Tibial artery (tissue), 4 donors: ENCODE data around the gene GCGR.
"Not testable (repeated sequence)": the region's sequence is repeated elsewhere in the genome, so short reads cannot be mapped to it uniquely, and the experiment has no call there.

Source experiments
- DNase-seq, 2 donors: peaks; one replicate each; pipeline ENCODE4 v3.0.0-alpha.2; 2019
- H3K27ac ChIP-seq, 2 donors: fragments of 200-600 bp; sonication (generic) in 1 of 2; 1 replicate in 1 of 2; 2 replicates in 1 of 2; pipeline ENCODE4 v1.5.1; 2018 to 2019; ENCODE audit warnings: mild to moderate bottlenecking in 1 of 2
- H3K27me3 ChIP-seq, 2 donors: fragments of 200-600 bp; sonication (generic) in 1 of 2; one replicate each; pipeline versions ENCODE4 v1.5.1 to v1.6.0; 2016 to 2019
- H3K36me3 ChIP-seq, 3 donors: fragments of 200-600 bp; sonication (generic) in 2 of 3; one replicate each; pipeline ENCODE4 v1.5.1; 2016 to 2019; ENCODE audit warnings: mild to moderate bottlenecking in 2 of 3
- H3K4me1 ChIP-seq, 4 donors: fragments of 200-600 bp; sonication (generic) in 2 of 4; 1 replicate in 3 of 4; 2 replicates in 1 of 4; pipeline ENCODE4 v1.5.1; 2016 to 2019
- H3K4me3 ChIP-seq, 2 donors: fragments of 200-600 bp; sonication (generic) in 1 of 2; 1 replicate in 1 of 2; 2 replicates in 1 of 2; pipeline ENCODE4 v1.5.1; 2018 to 2019; ENCODE audit warnings: mild to moderate bottlenecking in 2 of 2
- H3K9me3 ChIP-seq, 3 donors: fragments of 200-600 bp; sonication (generic) in 1 of 3; one replicate each; pipeline ENCODE4 v1.5.1; 2016 to 2019
- intact Hi-C: fragments of 100-400 bp; cut with DNase I; formaldehyde crosslinking; loops from one replicate; pipeline ENCODE4 v1.15.0; 2023; ENCODE audit warnings: low total_unique reads
- TF ChIP-seq, protein P1 (sequence below), 2 experiments: fragments of 200-600 bp in 1 of 2; fragments of 450-650 bp in 1 of 2; IDR thresholded peaks; one replicate each; pipeline ENCODE4 v1.5.1; 2017 to 2019; ENCODE audit warnings: antibody characterized with exemption in 2 of 2, mild to moderate bottlenecking in 1 of 2, moderate library complexity in 1 of 2

GCGR gene

GRCh38 chr17:81837641-81838040 lies 33.7 kb downstream of the GCGR start:
- peaks cover 0 to 25% (median 6%) of the 10 kb centered on the region in 4 donors for H3K4me1 ChIP-seq
- H3K4me3 ChIP-seq, result no peak overlapping the region
- TF ChIP-seq, protein P1, sequence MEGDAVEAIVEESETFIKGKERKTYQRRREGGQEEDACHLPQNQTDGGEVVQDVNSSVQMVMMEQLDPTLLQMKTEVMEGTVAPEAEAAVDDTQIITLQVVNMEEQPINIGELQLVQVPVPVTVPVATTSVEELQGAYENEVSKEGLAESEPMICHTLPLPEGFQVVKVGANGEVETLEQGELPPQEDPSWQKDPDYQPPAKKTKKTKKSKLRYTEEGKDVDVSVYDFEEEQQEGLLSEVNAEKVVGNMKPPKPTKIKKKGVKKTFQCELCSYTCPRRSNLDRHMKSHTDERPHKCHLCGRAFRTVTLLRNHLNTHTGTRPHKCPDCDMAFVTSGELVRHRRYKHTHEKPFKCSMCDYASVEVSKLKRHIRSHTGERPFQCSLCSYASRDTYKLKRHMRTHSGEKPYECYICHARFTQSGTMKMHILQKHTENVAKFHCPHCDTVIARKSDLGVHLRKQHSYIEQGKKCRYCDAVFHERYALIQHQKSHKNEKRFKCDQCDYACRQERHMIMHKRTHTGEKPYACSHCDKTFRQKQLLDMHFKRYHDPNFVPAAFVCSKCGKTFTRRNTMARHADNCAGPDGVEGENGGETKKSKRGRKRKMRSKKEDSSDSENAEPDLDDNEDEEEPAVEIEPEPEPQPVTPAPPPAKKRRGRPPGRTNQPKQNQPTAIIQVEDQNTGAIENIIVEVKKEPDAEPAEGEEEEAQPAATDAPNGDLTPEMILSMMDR (IDR thresholded peaks at IDR 0.05), result no peak
- no peak for DNase-seq
- H3K9me3 ChIP-seq, result no peaks in the 10 kb centered on the region
- H3K27ac ChIP-seq, result no peak overlapping the region
- H3K27me3 ChIP-seq, result no peaks in the 10 kb centered on the region
- peaks cover 0 to 2% (median 1%) of the 10 kb centered on the region in 3 donors for H3K36me3 ChIP-seq
- intact Hi-C loops, result no loop called here

DNA sequence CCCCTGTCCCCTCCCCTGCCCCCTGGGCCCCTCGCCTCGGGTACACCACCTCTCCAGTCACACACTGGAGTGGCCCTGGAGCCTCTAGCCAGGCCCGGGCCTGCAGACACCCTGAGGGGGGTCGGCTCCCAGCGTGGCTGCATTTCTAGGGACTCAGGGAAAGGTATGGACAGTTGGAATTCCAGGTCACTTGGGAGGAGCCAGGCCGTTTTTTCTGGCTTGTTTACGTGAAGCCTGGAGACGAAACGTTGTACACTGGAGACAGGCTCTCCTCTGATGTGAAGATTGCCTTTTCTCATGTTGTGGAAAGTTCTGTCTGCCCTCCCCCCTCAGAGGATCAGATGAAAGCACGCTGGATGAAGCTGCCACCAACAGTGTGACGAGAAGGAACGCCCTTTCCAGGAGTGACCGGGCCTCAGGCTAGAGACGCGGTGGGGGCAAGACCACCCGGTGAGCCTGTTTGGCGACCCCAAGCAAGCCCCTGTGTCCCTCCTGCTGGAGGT lies 34.9 kb downstream of the GCGR start:
- Histone ChIP-seq H3K4me1 (peaks cover 0 to 19% (median 2%) of the 10 kb centered on the region in 4 donors), H3K27me3 (no peaks in the 10 kb centered on the region), H3K4me3 (no peak overlapping the region), H3K27ac (no peak overlapping the region), H3K36me3 (peaks cover 11 to 14% (median 13%) of the 10 kb centered on the region in 3 donors), H3K9me3 (no peaks in the 10 kb centered on the region)
- TF ChIP-seq, protein P1 (IDR thresholded peaks at IDR 0.05), result no peak
- no peak for DNase-seq
- intact Hi-C loops, result no loop called here

DNA sequence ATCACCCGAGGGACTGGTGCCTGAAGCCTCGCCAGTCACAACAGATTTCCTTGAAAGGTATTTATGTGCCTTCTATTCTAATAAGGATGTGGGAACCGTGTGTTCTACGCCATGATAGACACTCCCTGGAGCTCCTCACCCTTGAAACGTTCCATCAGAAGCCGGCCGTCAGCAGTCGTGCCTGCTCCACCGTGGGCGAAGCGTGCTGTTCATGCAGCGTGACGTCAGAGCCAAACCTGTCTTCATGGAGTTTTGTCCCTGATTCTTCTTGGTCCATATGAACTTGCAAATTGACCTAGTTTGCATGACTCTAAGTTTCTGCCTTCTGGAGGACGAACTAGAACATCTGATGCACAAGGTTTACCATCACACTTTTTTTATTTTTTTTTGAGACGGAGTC lies 35.4 kb downstream of the GCGR start:
- H3K36me3 ChIP-seq, result peaks cover 16 to 19% (median 18%) of the 10 kb centered on the region in 3 donors
- TF ChIP-seq, protein P1 (IDR thresholded peaks at IDR 0.05), result no peak
- H3K27ac ChIP-seq, result no peak overlapping the region
- H3K4me1 ChIP-seq, result peaks cover 0 to 15% (median 0%) of the 10 kb centered on the region in 4 donors
- no peak for DNase-seq
- H3K4me3 ChIP-seq, result no peak overlapping the region
- H3K27me3 ChIP-seq, result no peaks in the 10 kb centered on the region
- intact Hi-C loops, result no loop called here
- no peaks in the 10 kb centered on the region for H3K9me3 ChIP-seq

DNA sequence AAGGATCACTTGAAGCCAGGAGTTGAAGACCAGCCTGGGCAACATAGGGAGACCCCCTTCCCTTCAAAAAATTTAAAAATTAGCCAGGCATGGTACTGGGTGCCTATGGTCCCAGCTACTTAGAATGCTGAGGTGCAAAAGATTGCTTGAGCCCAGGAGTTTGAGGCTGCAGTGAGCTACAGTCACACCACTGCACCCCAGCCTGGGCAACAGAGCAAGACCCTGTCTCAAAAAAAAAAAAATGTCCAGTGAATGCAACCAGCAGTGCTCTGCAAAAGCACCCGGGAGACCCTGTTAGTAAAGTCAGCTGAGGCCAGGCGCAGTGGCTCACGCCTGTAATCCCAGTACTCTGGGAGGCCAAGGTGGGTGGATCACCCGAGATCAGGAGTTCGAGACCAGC lies 36.1 kb downstream of the GCGR start:
- H3K4me3 ChIP-seq, DNase-seq, H3K27ac ChIP-seq, H3K9me3 ChIP-seq, intact Hi-C loops, H3K27me3 ChIP-seq: not testable (repeated sequence)
- H3K4me1 ChIP-seq, result peaks cover 0 to 15% (median 0%) of the 10 kb centered on the region in 4 donors
- peaks cover 23 to 26% (median 25%) of the 10 kb centered on the region in 3 donors for H3K36me3 ChIP-seq

DNA sequence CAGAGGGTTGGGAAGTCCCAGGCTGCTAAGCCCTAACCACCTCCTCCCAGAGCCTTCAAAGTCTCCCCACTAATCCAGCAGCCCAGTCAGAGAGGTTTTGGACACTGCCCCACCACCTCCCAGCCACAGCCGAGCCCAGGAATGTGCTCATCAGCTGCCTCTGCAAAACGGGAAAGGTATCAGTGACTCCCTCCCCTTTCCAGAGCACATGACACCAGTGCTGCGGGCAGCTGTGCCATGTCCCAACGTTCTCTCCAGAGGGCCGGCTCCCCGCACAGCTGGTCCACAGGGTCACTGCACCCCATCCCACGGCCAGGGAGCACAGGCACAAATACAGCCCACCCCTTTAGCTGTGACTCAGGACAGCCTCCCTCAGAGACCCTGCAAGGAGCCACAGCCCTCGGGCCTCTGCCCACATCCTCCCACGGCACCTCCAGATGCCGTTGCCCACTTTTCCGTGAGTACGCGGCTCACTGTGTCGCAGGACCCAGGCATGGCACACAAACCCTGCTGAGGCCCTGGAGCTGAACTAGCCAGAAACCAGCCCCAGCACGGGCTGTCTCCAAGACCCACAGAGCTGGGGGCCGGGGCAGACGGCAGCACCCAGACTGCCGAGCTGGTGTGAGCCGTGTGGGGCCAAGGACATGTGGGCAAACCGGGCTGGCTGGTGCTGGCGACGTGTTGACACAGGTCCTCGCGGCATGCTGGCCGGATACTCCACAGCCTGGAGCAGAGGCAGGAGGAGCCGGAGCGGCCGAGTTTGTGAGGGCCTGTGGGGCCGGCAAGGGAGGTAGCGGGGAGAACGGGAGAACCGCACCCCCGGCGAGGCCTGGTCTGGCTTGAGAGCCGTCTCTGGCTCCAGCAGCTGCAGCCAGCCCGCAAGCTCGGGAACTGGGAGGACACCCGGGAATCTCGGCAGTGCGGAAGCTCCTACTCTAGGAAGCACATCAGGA lies 37.2 kb downstream of the GCGR start:
- intact Hi-C loops, result no loop called here
- Histone ChIP-seq H3K27me3 (no peaks in the 10 kb centered on the region), H3K9me3 (no peaks in the 10 kb centered on the region), H3K4me1 (peaks cover 0 to 15% (median 0%) of the 10 kb centered on the region in 4 donors), H3K4me3 (no peak overlapping the region), H3K36me3 (peaks cover 34 to 37% (median 36%) of the 10 kb centered on the region in 3 donors), H3K27ac (no peak overlapping the region)
- DNase-seq, result no peak
- TF ChIP-seq, protein P1 (IDR thresholded peaks at IDR 0.05), result no peak

DNA sequence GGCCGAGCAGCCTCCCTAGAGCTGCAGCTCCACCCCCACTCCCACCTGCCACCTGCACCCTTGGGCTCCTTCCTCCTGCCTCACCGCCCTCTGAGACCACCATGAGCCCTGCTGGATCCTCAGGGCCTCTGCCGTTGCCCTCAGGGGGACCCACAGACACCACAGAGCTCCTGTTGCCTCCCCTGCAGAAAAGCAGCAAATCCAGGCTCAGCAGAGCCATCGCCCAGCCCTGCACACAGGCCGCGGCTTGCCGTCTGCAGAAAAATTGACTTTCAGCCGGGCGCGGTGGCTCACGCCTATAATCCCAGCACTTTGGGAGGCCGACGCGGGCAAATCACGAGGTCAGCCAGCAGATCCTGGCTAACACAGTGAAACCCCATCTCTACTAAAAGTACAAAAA lies 37.9 kb downstream of the GCGR start:
- DNase-seq, result no peak
- no peak overlapping the region for H3K4me3 ChIP-seq
- no peaks in the 10 kb centered on the region for H3K9me3 ChIP-seq
- H3K36me3 ChIP-seq, result peaks cover 41 to 44% (median 43%) of the 10 kb centered on the region in 3 donors
- peaks cover 0 to 15% (median 0%) of the 10 kb centered on the region in 4 donors for H3K4me1 ChIP-seq
- TF ChIP-seq, protein P1 (IDR thresholded peaks at IDR 0.05), result no peak
- no peaks in the 10 kb centered on the region for H3K27me3 ChIP-seq
- no peak overlapping the region for H3K27ac ChIP-seq
- intact Hi-C loops, result no loop called here
